ENCODE results near the gene CPLX4.

- no peak for TF ChIP-seq CTCF (IDR thresholded peaks at IDR 0.05; ENCODE audit: low read depth, low read length)
- TF ChIP-seq MAX (IDR thresholded peaks at IDR 0.05; ENCODE audit: low read depth, low read length), result no peak
- TF ChIP-seq POLR2A (IDR thresholded peaks at IDR 0.05; ENCODE audit: extremely low read depth, insufficient read length), result no peak
Measured at GRCh38 chr18:59305295-59305694, 13.2 kb downstream of the CPLX4 start.

Measured in NB4 (cell line).